OCI-LY1 (cell line): ENCODE measurements around the gene AREG.

ENCODE experiments used
- H2AFZ ChIP-seq: fragments of 200-600 bp; sonication (generic), shearing (Covaris generic); 2 replicates; pipeline ENCODE4 v1.6.0; 2014; ENCODE audit warnings: antibody characterized with exemption, mild to moderate bottlenecking, low read length
- H3F3A ChIP-seq: fragments of 200-600 bp; sonication (generic), shearing (Covaris generic); 2 replicates; pipeline ENCODE4 v1.6.0; 2014; ENCODE audit warnings: mild to moderate bottlenecking, antibody characterized with exemption, low read length, moderate library complexity; ENCODE audit not compliant: insufficient read depth
- H3K27ac ChIP-seq: fragments of 200-600 bp; sonication (generic); 2 replicates; pipeline ENCODE4 v1.5.1; 2014; ENCODE audit warnings: low read length, mixed run types, mild to moderate bottlenecking, low read depth; ENCODE audit not compliant: poor library complexity, severe bottlenecking
- H3K27me3 ChIP-seq: fragments of 200-600 bp; sonication (generic); 2 replicates; pipeline ENCODE4 v1.6.0; 2014; ENCODE audit warnings: antibody characterized with exemption, mild to moderate bottlenecking, low read length, moderate library complexity; ENCODE audit not compliant: insufficient read depth
- H3K36me3 ChIP-seq: fragments of 200-600 bp; sonication (generic); 2 replicates; pipeline ENCODE4 v1.6.1; 2014; ENCODE audit warnings: mild to moderate bottlenecking, antibody characterized with exemption, low read length, moderate library complexity, mixed read lengths; ENCODE audit not compliant: insufficient read depth
- H3K4me1 ChIP-seq: fragments of 200-600 bp; sonication (generic); 2 replicates; pipeline ENCODE4 v1.5.1; 2014; ENCODE audit warnings: mild to moderate bottlenecking, low read length, moderate library complexity; ENCODE audit not compliant: insufficient read depth, severe bottlenecking
- H3K4me2 ChIP-seq: fragments of 200-600 bp; sonication (generic), shearing (Covaris generic); 2 replicates; pipeline ENCODE4 v1.6.1; 2014; ENCODE audit warnings: low read length
- H3K4me3 ChIP-seq: fragments of 200-600 bp; sonication (generic); 2 replicates; pipeline ENCODE4 v1.5.1; 2014; ENCODE audit warnings: low read length, low read depth, mild to moderate bottlenecking, mixed read lengths; ENCODE audit not compliant: poor library complexity, severe bottlenecking
- H3K79me2 ChIP-seq: fragments of 200-600 bp; shearing (Covaris generic); 2 replicates; pipeline ENCODE4 v1.6.1; 2016; ENCODE audit warnings: mixed run types, low read length, mixed read lengths; ENCODE audit not compliant: insufficient read depth
- H3K9ac ChIP-seq: fragments of 200-600 bp; sonication (generic), shearing (Covaris generic); 2 replicates; pipeline ENCODE4 v1.6.1; 2014; ENCODE audit warnings: mild to moderate bottlenecking, low read length, mixed read lengths
- H3K9me2 ChIP-seq: fragments of 200-600 bp; sonication (generic), shearing (Covaris generic); 2 replicates; pipeline ENCODE4 v1.6.1; 2014; ENCODE audit warnings: low read depth, mild to moderate bottlenecking, low read length, mixed read lengths
- H3K9me3 ChIP-seq: fragments of 200-600 bp; shearing (Covaris generic); 2 replicates; pipeline ENCODE4 v1.6.1; 2014; ENCODE audit warnings: low read length, mixed read lengths
- H4K20me1 ChIP-seq: fragments of 200-600 bp; sonication (generic), shearing (Covaris generic); 2 replicates; pipeline ENCODE4 v1.6.0; 2016; ENCODE audit warnings: mild to moderate bottlenecking, low read length; ENCODE audit not compliant: insufficient read depth
- EZH2 ChIP-seq: fragments of 200-600 bp; sonication (generic), shearing (Covaris generic); IDR thresholded peaks from 2 replicates; pipeline ENCODE4 v1.8.0; 2017; ENCODE audit warnings: borderline replicate concordance, mixed run types, mild to moderate bottlenecking, antibody characterized with exemption, low read length, moderate library complexity, mixed read lengths
- TF ChIP-seq, protein P1 (sequence below): fragments of 200-600 bp; sonication (generic), shearing (Covaris generic); IDR thresholded peaks from 2 replicates; pipeline ENCODE4 v1.5.1; 2017; ENCODE audit warnings: mild to moderate bottlenecking, antibody characterized with exemption, low read length, moderate library complexity, mixed read lengths

AREG gene

DNA sequence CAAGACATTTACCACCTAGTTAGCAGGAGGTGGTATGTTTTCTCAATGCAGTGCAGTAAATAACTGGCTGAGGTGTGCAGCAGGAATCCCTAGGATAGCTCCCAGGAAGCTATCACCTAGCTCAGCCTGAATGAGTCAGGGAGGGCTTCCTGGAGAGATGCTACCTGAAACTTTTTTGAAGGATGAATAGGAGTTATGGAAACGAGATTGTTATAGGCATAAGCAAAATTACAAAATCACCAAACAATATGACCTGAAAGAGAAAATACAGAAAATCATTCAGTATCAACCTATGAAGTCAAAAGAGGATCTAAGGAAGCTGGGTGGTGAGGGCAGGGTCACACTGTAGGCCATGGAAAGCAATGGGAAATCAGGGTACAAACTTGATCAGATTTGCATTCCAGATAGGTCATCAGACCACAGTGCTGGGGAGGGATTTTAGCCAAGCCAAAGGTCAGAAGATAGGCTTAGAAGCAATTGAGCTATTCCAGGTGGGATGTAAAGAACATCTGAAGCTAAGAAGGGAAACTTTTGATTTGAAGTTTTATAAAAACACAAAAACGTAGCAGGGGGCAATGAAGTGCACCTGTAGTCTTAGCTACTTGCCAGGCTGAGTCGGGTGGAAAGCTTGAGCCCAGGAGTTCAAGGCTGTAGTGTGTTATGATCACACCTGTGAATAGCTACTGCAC, 11.3 kb downstream of the AREG start:
- H3K27me3 ChIP-seq = no peaks in the 10 kb centered on the region
- H3K9me3 ChIP-seq = no peaks in the 10 kb centered on the region
- no peaks in the 10 kb centered on the region for H4K20me1 ChIP-seq
- H3K36me3 ChIP-seq = no peaks in the 10 kb centered on the region
- no peak overlapping the region for H3K27ac ChIP-seq
- H2AFZ ChIP-seq = no peak overlapping the region
- H3K4me1 ChIP-seq = no peaks in the 10 kb centered on the region
- no peaks in the 10 kb centered on the region; the same call in 1 of the 2 replicates for H3F3A ChIP-seq
- no peak overlapping the region for H3K9ac ChIP-seq
- TF ChIP-seq EZH2 = no peak
- TF ChIP-seq, protein P1, sequence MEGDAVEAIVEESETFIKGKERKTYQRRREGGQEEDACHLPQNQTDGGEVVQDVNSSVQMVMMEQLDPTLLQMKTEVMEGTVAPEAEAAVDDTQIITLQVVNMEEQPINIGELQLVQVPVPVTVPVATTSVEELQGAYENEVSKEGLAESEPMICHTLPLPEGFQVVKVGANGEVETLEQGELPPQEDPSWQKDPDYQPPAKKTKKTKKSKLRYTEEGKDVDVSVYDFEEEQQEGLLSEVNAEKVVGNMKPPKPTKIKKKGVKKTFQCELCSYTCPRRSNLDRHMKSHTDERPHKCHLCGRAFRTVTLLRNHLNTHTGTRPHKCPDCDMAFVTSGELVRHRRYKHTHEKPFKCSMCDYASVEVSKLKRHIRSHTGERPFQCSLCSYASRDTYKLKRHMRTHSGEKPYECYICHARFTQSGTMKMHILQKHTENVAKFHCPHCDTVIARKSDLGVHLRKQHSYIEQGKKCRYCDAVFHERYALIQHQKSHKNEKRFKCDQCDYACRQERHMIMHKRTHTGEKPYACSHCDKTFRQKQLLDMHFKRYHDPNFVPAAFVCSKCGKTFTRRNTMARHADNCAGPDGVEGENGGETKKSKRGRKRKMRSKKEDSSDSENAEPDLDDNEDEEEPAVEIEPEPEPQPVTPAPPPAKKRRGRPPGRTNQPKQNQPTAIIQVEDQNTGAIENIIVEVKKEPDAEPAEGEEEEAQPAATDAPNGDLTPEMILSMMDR = no peak
- no peak overlapping the region for H3K4me2 ChIP-seq
- no peaks in the 10 kb centered on the region for H3K9me2 ChIP-seq
- H3K79me2 ChIP-seq = no peaks in the 10 kb centered on the region
- H3K4me3 ChIP-seq = no peak overlapping the region

DNA sequence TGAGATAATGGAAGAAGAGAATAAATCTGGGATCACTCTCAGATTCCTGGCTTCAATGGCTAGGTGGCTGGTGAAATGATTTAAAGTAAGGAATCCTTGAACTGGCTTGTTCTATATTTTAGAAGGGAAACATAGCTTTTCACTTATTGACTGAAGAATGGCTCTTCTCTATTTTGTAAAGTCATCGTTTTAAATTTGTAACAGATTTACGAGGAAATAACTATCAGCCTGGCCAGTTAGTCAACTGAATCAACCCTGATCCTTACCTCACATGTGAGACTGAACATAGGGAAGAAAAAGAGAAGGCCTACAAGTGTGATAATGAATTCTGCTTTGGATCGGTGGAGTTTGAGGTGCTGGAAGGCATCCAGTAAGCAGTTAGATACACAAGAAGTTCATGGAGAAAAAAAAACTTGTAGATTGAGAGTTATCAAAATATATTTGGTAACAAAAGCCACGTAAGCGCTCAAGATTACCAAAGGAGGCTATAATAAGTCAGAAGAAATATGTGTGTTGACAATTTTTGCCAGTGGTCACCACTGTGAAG, 12.0 kb downstream of the AREG start:
- H3K4me1 ChIP-seq = no peaks in the 10 kb centered on the region
- H3K4me3 ChIP-seq = no peak overlapping the region
- no peaks in the 10 kb centered on the region for H3K36me3 ChIP-seq
- no peaks in the 10 kb centered on the region for H3K27me3 ChIP-seq
- no peak for TF ChIP-seq EZH2
- TF ChIP-seq, protein P1 = no peak
- H3K27ac ChIP-seq = no peak overlapping the region
- H4K20me1 ChIP-seq = no peaks in the 10 kb centered on the region
- no peak overlapping the region for H2AFZ ChIP-seq
- no peak overlapping the region for H3K9ac ChIP-seq
- no peaks in the 10 kb centered on the region; the same call in 1 of the 2 replicates for H3F3A ChIP-seq
- H3K4me2 ChIP-seq = no peak overlapping the region
- H3K9me2 ChIP-seq = no peaks in the 10 kb centered on the region
- H3K79me2 ChIP-seq = no peaks in the 10 kb centered on the region
- H3K9me3 ChIP-seq = no peaks in the 10 kb centered on the region

DNA sequence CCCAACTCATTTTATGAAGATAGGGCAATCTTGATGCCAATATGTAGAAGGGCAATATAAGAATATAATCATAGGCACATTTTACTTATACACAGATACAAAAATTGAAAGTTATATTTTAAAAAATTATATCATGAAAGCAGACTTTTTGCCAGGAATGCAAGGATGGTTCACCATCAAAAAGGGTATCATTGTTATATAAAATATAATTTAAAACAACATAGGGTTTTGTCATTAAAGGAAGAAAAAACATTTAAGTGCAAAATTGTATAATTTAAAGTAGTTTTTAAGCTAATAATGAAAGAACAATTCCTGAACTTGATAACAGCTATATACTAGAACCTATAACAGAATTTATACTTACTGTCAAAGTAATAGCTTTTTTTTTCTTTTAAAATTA, 15.9 kb downstream of the AREG start:
- H3K4me1 ChIP-seq = no peaks in the 10 kb centered on the region
- H4K20me1 ChIP-seq = no peaks in the 10 kb centered on the region
- no peaks in the 10 kb centered on the region for H3K79me2 ChIP-seq
- no peak overlapping the region for H2AFZ ChIP-seq
- H3K9me2 ChIP-seq = no peaks in the 10 kb centered on the region
- no peaks in the 10 kb centered on the region; the same call in 1 of the 2 replicates for H3F3A ChIP-seq
- no peak overlapping the region for H3K4me2 ChIP-seq
- no peak for TF ChIP-seq EZH2
- TF ChIP-seq, protein P1 = no peak
- no peaks in the 10 kb centered on the region for H3K27me3 ChIP-seq
- no peaks in the 10 kb centered on the region for H3K36me3 ChIP-seq
- no peak overlapping the region for H3K9ac ChIP-seq
- H3K9me3 ChIP-seq = no peaks in the 10 kb centered on the region
- no peak overlapping the region for H3K27ac ChIP-seq
- H3K4me3 ChIP-seq = no peak overlapping the region
